GM12878 (cell line): ENCODE data around the gene RBM4B. TPM values are rescaled to one million over a fixed set of nuclear protein-coding genes. Genes with fewer than 3 reads are reported as not detected.

Experiments
- ATAC-seq: fragments of 200-7000 bp; cut with Tn5 transposase; 3 replicates; pipeline ENCODE4 v1.9.1; 2020; ENCODE audit warnings: mild to moderate bottlenecking, moderate library complexity
- BruUV-seq: library from RNA; stranded (reverse); fragments of 400-500 nt; replicated peaks from 2 replicates; lab custom pipeline; 2021; lab: Mats Ljungman, UMichigan
- CTCF ChIA-PET: fragments of 300-600 bp; sonication (Branson Sonifier 250); formaldehyde crosslinking; extraction: SDS; loops from one replicate; lab custom pipeline; 2021; ENCODE audit warnings: inconsistent platforms; lab: Yijun Ruan, JAX
- POLR2A ChIA-PET: fragments of 350-600 bp; formaldehyde crosslinking; extraction: SDS; loops from one replicate; lab custom pipeline; 2021; ENCODE audit warnings: inconsistent platforms; lab: Charles Lee
- RAD21 ChIA-PET: fragments of 300-600 bp; sonication (Branson Sonifier 250); formaldehyde crosslinking; loops from one replicate; lab custom pipeline; 2023; ENCODE audit warnings: antibody characterized with exemption; ENCODE audit not compliant: unreplicated experiment; lab: Charles Lee
- SMC1A ChIA-PET: fragments of 300-600 bp; sonication (Branson Sonifier 250); formaldehyde crosslinking; loops from one replicate; lab custom pipeline; 2023; ENCODE audit not compliant: unreplicated experiment, uncharacterized antibody; lab: Charles Lee
- DNase-seq: peaks from one replicate; pipeline ENCODE4 v3.0.0-alpha.2; 2011; ENCODE audit warnings: low read depth, low spot score
- FAIRE-seq: peaks from 3 replicates; lab custom pipeline; 2011; peaks lifted over from hg19 to GRCh38; lab: Jason Lieb, UNC
- H2AFZ ChIP-seq: 2 replicates; pipeline ENCODE4 v1.6.0; 2011; ENCODE audit warnings: low read depth, low read length, control low read depth; ENCODE audit not compliant: control insufficient read depth
- H3K27ac ChIP-seq: 2 replicates; pipeline ENCODE4 v1.5.1; 2011; ENCODE audit warnings: control low read depth; ENCODE audit not compliant: control insufficient read depth, insufficient read depth
- H3K27me3 ChIP-seq, 2 experiments: replicated peaks in 1 of 2; 2 replicates each; pipeline versions ENCODE4 v1.6.0 to v1.6.1; 2011; ENCODE audit warnings: low read length in 1 of 2; ENCODE audit not compliant: control insufficient read depth in 2 of 2, insufficient read depth in 2 of 2
- H3K36me3 ChIP-seq, 2 experiments: 2 replicates each; pipeline ENCODE4 v1.5.1; 2011; ENCODE audit warnings: low read length in 1 of 2; ENCODE audit not compliant: control insufficient read depth in 2 of 2, insufficient read depth in 2 of 2
- H3K4me1 ChIP-seq: 2 replicates; pipeline ENCODE4 v1.6.1; 2011; ENCODE audit warnings: mild to moderate bottlenecking, low read length, moderate library complexity, mixed read lengths; ENCODE audit not compliant: control insufficient read depth, insufficient read depth
- H3K4me2 ChIP-seq: 2 replicates; pipeline ENCODE4 v1.6.0; 2011; ENCODE audit warnings: control low read depth; ENCODE audit not compliant: control insufficient read depth, insufficient read depth
- H3K4me3 ChIP-seq: fragments of 200-600 bp; sonication (generic); 2 replicates; pipeline ENCODE4 v1.5.1; 2016
- H3K79me2 ChIP-seq: 2 replicates; pipeline ENCODE4 v1.6.0; 2011; ENCODE audit warnings: low read length; ENCODE audit not compliant: control insufficient read depth, insufficient read depth
- H3K9ac ChIP-seq: 2 replicates; pipeline ENCODE4 v1.8.0; 2011; ENCODE audit warnings: low read length, control low read depth, mixed read lengths; ENCODE audit not compliant: control insufficient read depth, insufficient read depth
- H3K9me3 ChIP-seq: replicated peaks from 3 replicates; pipeline ENCODE4 v1.5.1; 2011; ENCODE audit warnings: mild to moderate bottlenecking, low read length; ENCODE audit not compliant: control insufficient read depth, insufficient read depth
- H4K20me1 ChIP-seq: 2 replicates; pipeline ENCODE4 v1.6.0; 2011; ENCODE audit not compliant: control insufficient read depth, insufficient read depth
- BRCA1 ChIP-seq: IDR thresholded peaks from 2 replicates; pipeline ENCODE4 v1.6.1; 2011; ENCODE audit warnings: low read depth, low read length, improper control_type of control experiment
- CUX1 ChIP-seq: IDR thresholded peaks from 2 replicates; pipeline ENCODE4 v1.6.1; 2012; ENCODE audit warnings: improper control_type of control experiment, low read depth, low read length; ENCODE audit not compliant: insufficient replicate concordance
- MTA3 ChIP-seq: IDR thresholded peaks from 2 replicates; pipeline ENCODE4 v1.6.1; 2012; ENCODE audit warnings: low read length, inconsistent platforms, borderline replicate concordance
- SIN3A ChIP-seq: IDR thresholded peaks from 2 replicates; pipeline ENCODE4 v1.6.1; 2012; ENCODE audit warnings: low read depth, low read length, improper control_type of control experiment
- STAT1 ChIP-seq: fragments of 450-650 bp; conservative IDR thresholded peaks from 2 replicates; pipeline ENCODE4 v1.6.1; 2014; ENCODE audit warnings: antibody characterized with exemption, mild to moderate bottlenecking
- TARDBP ChIP-seq: IDR thresholded peaks from 2 replicates; pipeline ENCODE4 v1.6.1; 2016; ENCODE audit warnings: borderline replicate concordance
- ZNF274 ChIP-seq: IDR thresholded peaks from one replicate; pipeline ENCODE4 v1.8.0; 2011; ENCODE audit not compliant: insufficient read length, insufficient read depth
- WGBS: methylation state at CpG from one replicate; pipeline ENCODE4 v1.1.6; 2016; ENCODE audit warnings: low lambda C conversion rate; ENCODE audit not compliant: insufficient replicate concordance, insufficient coverage; ENCODE audit errors: missing lambda C conversion rate; 5-methylcytosine and 5-hydroxymethylcytosine counted together
- in situ Hi-C: fragments of 300-500 bp; cut with MboI; formaldehyde crosslinking; loops from 9 replicates; pipeline ENCODE4 v1.14.3; 2018; ENCODE audit warnings: mixed read lengths
- intact Hi-C: fragments of 100-400 bp; cut with micrococcal nuclease; formaldehyde crosslinking; loops from one replicate; pipeline ENCODE4 v1.14.2; 2022; ENCODE audit not compliant: unreplicated experiment
- polyA plus RNA-seq, 11 experiments: library from polyadenylated mRNA; depleted of rRNA in 4 of 11; unstranded in 6 of 11; stranded (reverse) in 5 of 11; fragments of >200 nt; fragmentation: Nextera tagmentation in 4 of 11; fragmentation: Illumina TruSeq in 1 of 11; extraction: Ambion mirVana in 4 of 11; extraction: Trizol in 1 of 11; gene quantifications; 1 replicate in 1 of 11; 2 replicates in 10 of 11; pipeline versions ENCODE4 v1.2.1 to v1.2.3, GENCODE V29; 2011 to 2016; ENCODE audit warnings: inconsistent platforms in 2 of 11, missing spikeins in 2 of 11, low read depth in 1 of 11
- total RNA-seq, 4 experiments: library from RNA; depleted of rRNA in 3 of 4; stranded (reverse); fragments of >200 nt in 3 of 4; fragmentation: Illumina TruSeq in 1 of 4; extraction: Trizol in 1 of 4; gene quantifications; 2 replicates each; pipeline versions ENCODE4 v1.2.1 to v1.2.3, GENCODE V29; 2013 to 2021

Gene RBM4B
- total and polyA plus RNA-seq, 10 of the 15 experiments (the other 5 are each of a cell fraction or from before 2014, with no cell fraction given): 16.1 to 37.0 (median 21.6) TPM

GRCh38 chr11:66683877-66684276, 6.2 kb upstream of the RBM4B start:
- no peak overlapping the region for H3K9ac ChIP-seq
- in situ Hi-C loops: loop anchor here (5.0 kb wide), 1 partner anchor 277 kb away; no protein-coding TSS in a partner anchor
- ChIA-PET POLR2A (no interaction called here), RAD21 (no interaction called here), SMC1A (no interaction called here), CTCF (no interaction called here)
- H3K79me2 ChIP-seq: no peaks in the 10 kb centered on the region
- H3K4me1 ChIP-seq: no peaks in the 10 kb centered on the region
- 73% methylated on average over 8 of the region's 8 CpGs for WGBS
- no peaks in the 10 kb centered on the region for H4K20me1 ChIP-seq
- BruUV-seq: no TSS peak
- H3K4me2 ChIP-seq: no peak overlapping the region
- FAIRE-seq: no peak
- intact Hi-C loops: no loop called here
- H3K27ac ChIP-seq: no peak overlapping the region
- no peaks in the 10 kb centered on the region for H3K9me3 ChIP-seq
- H3K36me3 ChIP-seq: no peaks in the 10 kb centered on the region
- no peak overlapping the region for H2AFZ ChIP-seq
- no peak overlapping the region for H3K4me3 ChIP-seq
- H3K27me3 ChIP-seq: no peaks in the 10 kb centered on the region
- no peak for ATAC-seq
- TF ChIP-seq BRCA1 (no peak), CUX1 (no peak), MTA3 (no peak), ZNF274 (no peak), TARDBP (no peak), STAT1 (no peak), SIN3A (no peak)
- DNase-seq: no peak
